Nephron (organoid): Measurements from ENCODE around the gene DUXA.
"Not testable (repeated sequence)": the region's sequence is repeated elsewhere in the genome, so short reads cannot be mapped to it uniquely, and the experiment has no call there.

Experiments
- H3K27ac Mint-ChIP-seq, 3 experiments: 2 replicates each; pipeline ENCODE4 v1.8.0; 2020; ENCODE audit warnings: mixed read lengths in 3 of 3, mild to moderate bottlenecking in 2 of 3, moderate library complexity in 1 of 3
- H3K27me3 Mint-ChIP-seq: 2 replicates; pipeline ENCODE4 v1.8.0; 2021; ENCODE audit warnings: low read depth, mild to moderate bottlenecking, moderate library complexity, mixed read lengths
- H3K36me3 Mint-ChIP-seq: 2 replicates; pipeline ENCODE4 v1.8.0; 2020; ENCODE audit warnings: low read depth, mixed read lengths
- H3K4me1 Mint-ChIP-seq: 2 replicates; pipeline ENCODE4 v1.8.0; 2020; ENCODE audit warnings: mixed read lengths
- H3K4me3 Mint-ChIP-seq, 3 experiments: 2 replicates each; pipeline ENCODE4 v1.8.0; 2020; ENCODE audit warnings: mild to moderate bottlenecking in 3 of 3, mixed read lengths in 3 of 3, moderate library complexity in 2 of 3
- H3K9me3 Mint-ChIP-seq: 2 replicates; pipeline ENCODE4 v1.8.0; 2020; ENCODE audit warnings: mixed read lengths
- CTCF ChIP-seq, 3 experiments: fragments of 200-600 bp; sonication (generic); IDR thresholded peaks; one replicate each; pipeline ENCODE4 v1.5.0; 2021; ENCODE audit warnings: antibody characterized with exemption in 3 of 3; ENCODE audit not compliant: unreplicated experiment in 3 of 3

The DUXA gene

GRCh38 chr19:57118848-57119247, 48.4 kb downstream of the DUXA start:
- H3K4me3 Mint-ChIP-seq = no peak overlapping the region
- peaks cover 48% of the 10 kb centered on the region for H3K9me3 Mint-ChIP-seq
- TF ChIP-seq CTCF (IDR thresholded peaks at IDR 0.05; ENCODE audit: unreplicated experiment in 3 of 3) = no peak
- H3K4me1 Mint-ChIP-seq = no peaks in the 10 kb centered on the region
- H3K36me3 Mint-ChIP-seq = peaks cover 4% of the 10 kb centered on the region
- H3K27me3 Mint-ChIP-seq = no peaks in the 10 kb centered on the region
- H3K27ac Mint-ChIP-seq = no peak overlapping the region

- not testable (repeated sequence) for H3K27me3 Mint-ChIP-seq, H3K27ac Mint-ChIP-seq, H3K36me3 Mint-ChIP-seq, H3K4me3 Mint-ChIP-seq, H3K4me1 Mint-ChIP-seq
- peaks cover 52% of the 10 kb centered on the region for H3K9me3 Mint-ChIP-seq
Observed at GRCh38 chr19:57113501-57113900, 53.8 kb downstream of the DUXA start.

GRCh38 chr19:57111329-57111644, 56.0 kb downstream of the DUXA start:
- Mint-ChIP-seq H3K4me3 (no peak overlapping the region), H3K36me3 (peaks cover 5% of the 10 kb centered on the region), H3K4me1 (no peaks in the 10 kb centered on the region), H3K9me3 (peaks cover 47% of the 10 kb centered on the region), H3K27me3 (no peaks in the 10 kb centered on the region), H3K27ac (no peak overlapping the region)
- no peak for TF ChIP-seq CTCF (IDR thresholded peaks at IDR 0.05; ENCODE audit: unreplicated experiment in 3 of 3)

GRCh38 chr19:57110592-57111328, 56.5 kb downstream of the DUXA start:
- no peak overlapping the region for H3K4me3 Mint-ChIP-seq
- H3K27me3 Mint-ChIP-seq = no peaks in the 10 kb centered on the region
- no peak for TF ChIP-seq CTCF (IDR thresholded peaks at IDR 0.05; ENCODE audit: unreplicated experiment in 3 of 3)
- H3K4me1 Mint-ChIP-seq = no peaks in the 10 kb centered on the region
- H3K27ac Mint-ChIP-seq = no peak overlapping the region
- peaks cover 45% of the 10 kb centered on the region for H3K9me3 Mint-ChIP-seq
- peaks cover 5% of the 10 kb centered on the region for H3K36me3 Mint-ChIP-seq

- H3K4me1 Mint-ChIP-seq = no peaks in the 10 kb centered on the region
Observed at GRCh38 chr19:57106722-57107235, 60.5 kb downstream of the DUXA start.

More at GRCh38 chr19:57106722-57107235, 60.5 kb downstream of the DUXA start:
- H3K4me3 Mint-ChIP-seq = no peak overlapping the region
- H3K27me3 Mint-ChIP-seq = no peaks in the 10 kb centered on the region
- peaks cover 3% of the 10 kb centered on the region for H3K36me3 Mint-ChIP-seq
- no peak for TF ChIP-seq CTCF (IDR thresholded peaks at IDR 0.05; ENCODE audit: unreplicated experiment in 3 of 3)
- H3K27ac Mint-ChIP-seq = no peak overlapping the region
- H3K9me3 Mint-ChIP-seq = peaks cover 40% of the 10 kb centered on the region
